Hepatocyte (in vitro differentiated cells): Measurements from ENCODE around the gene BICD1.

ENCODE experiments used
- CTCF ChIP-seq: fragments of 200-600 bp; sonication (generic); IDR thresholded peaks from 2 replicates; pipeline ENCODE4 v1.5.1; 2016; ENCODE audit warnings: antibody characterized with exemption, mild to moderate bottlenecking; ENCODE audit not compliant: poor library complexity
- EZH2 ChIP-seq: fragments of 200-600 bp; sonication (generic); IDR thresholded peaks from 2 replicates; pipeline ENCODE4 v1.6.1; 2016; ENCODE audit warnings: antibody characterized with exemption, mild to moderate bottlenecking, borderline replicate concordance

DNA sequence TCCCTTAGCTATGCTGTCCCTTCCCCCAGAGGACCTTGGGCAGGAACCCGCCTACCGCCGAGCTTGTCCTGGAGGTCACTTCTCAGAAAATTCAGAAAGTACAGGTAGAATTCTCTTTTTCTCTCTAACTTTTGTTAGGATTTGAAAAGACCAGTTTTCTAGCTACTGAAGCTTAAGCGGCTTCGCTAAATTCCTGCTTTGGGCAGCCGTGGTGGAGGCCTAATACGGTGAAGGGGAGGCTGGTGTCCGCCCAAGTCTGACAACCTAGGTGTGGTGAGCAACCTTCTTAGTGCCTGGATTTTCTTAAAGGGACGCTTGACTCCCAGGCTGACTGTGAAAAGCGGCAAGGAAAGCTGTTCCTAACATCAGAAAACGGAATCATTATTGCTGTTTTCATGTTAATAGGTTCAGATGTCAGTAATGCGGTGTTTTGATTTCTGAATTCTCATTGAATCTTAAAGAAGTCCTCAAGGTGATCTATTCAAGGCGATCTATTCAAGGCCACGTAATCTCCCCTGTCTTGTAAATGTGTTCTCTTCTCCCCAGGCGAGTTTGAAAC, 293.5 kb downstream of the BICD1 start:
- TF ChIP-seq EZH2 = no peak
- no peak for TF ChIP-seq CTCF
